T-helper 2 cell treated with Interferon-gamma antibody and Interleukin-4, amounts not matched to agents 5 μg/mL and 100 μg/mL, for 36 hours (primary cell): ENCODE results near the gene EFL1.
A peak's percentile ranks its signal among the peaks of the same experiment; 100 is the strongest.
"Not testable (repeated sequence)": the region's sequence is repeated elsewhere in the genome, so short reads cannot be mapped to it uniquely, and the experiment has no call there.

Experiments
- DNase-seq: peaks from one replicate; pipeline ENCODE4 v3.0.0; 2021; ENCODE audit warnings: low spot score
- H3K27ac Mint-ChIP-seq: one replicate; pipeline ENCODE4 v1.8.0; 2021; ENCODE audit warnings: mild to moderate bottlenecking, mixed read lengths
- H3K27me3 Mint-ChIP-seq: one replicate; pipeline ENCODE4 v1.8.0; 2021; ENCODE audit warnings: low read depth, mixed read lengths
- H3K36me3 Mint-ChIP-seq: one replicate; pipeline ENCODE4 v1.8.0; 2021; ENCODE audit warnings: low read depth, mixed read lengths
- H3K4me1 Mint-ChIP-seq: one replicate; pipeline ENCODE4 v1.8.0; 2021; ENCODE audit warnings: low read depth, mixed read lengths
- H3K4me3 Mint-ChIP-seq: one replicate; pipeline ENCODE4 v1.8.0; 2022; ENCODE audit warnings: mild to moderate bottlenecking, moderate library complexity, mixed read lengths
- H3K9me3 Mint-ChIP-seq: one replicate; pipeline ENCODE4 v1.8.0; 2021; ENCODE audit warnings: mixed read lengths

EFL1 gene

GRCh38 chr15:82261566-82262421 lies 740 bp downstream of the EFL1 start:
- H3K9me3 Mint-ChIP-seq, H3K27me3 Mint-ChIP-seq: not testable (repeated sequence)
- Mint-ChIP-seq H3K36me3 (peaks cover 14% of the 10 kb centered on the region), H3K4me1 (peaks cover 20% of the 10 kb centered on the region), H3K27ac (peak overlapping the region; percentile 89), H3K4me3 (peak overlapping the region; percentile 92)
- DNase-seq = peak; percentile 59

- H3K27ac Mint-ChIP-seq, H3K27me3 Mint-ChIP-seq, H3K4me1 Mint-ChIP-seq, H3K4me3 Mint-ChIP-seq, H3K9me3 Mint-ChIP-seq, DNase-seq: not testable (repeated sequence)
- peaks cover 18% of the 10 kb centered on the region for H3K36me3 Mint-ChIP-seq
Observed at GRCh38 chr15:82248261-82248660, 14.3 kb downstream of the EFL1 start.

GRCh38 chr15:82245956-82246355 lies 16.6 kb downstream of the EFL1 start:
- DNase-seq, H3K4me3 Mint-ChIP-seq, H3K27me3 Mint-ChIP-seq, H3K9me3 Mint-ChIP-seq, H3K27ac Mint-ChIP-seq: not testable (repeated sequence)
- Mint-ChIP-seq H3K4me1 (peaks cover 13% of the 10 kb centered on the region), H3K36me3 (peaks cover 17% of the 10 kb centered on the region)

- H3K27me3 Mint-ChIP-seq, DNase-seq, H3K9me3 Mint-ChIP-seq, H3K4me3 Mint-ChIP-seq, H3K27ac Mint-ChIP-seq: not testable (repeated sequence)
- Mint-ChIP-seq H3K36me3 (peaks cover 29% of the 10 kb centered on the region), H3K4me1 (peaks cover 13% of the 10 kb centered on the region)
Observed at GRCh38 chr15:82243644-82244043, 18.9 kb downstream of the EFL1 start.

GRCh38 chr15:82241836-82242499 lies 20.6 kb downstream of the EFL1 start:
- not testable (repeated sequence) for DNase-seq, H3K9me3 Mint-ChIP-seq, H3K27ac Mint-ChIP-seq, H3K4me3 Mint-ChIP-seq, H3K27me3 Mint-ChIP-seq
- Mint-ChIP-seq H3K4me1 (peaks cover 13% of the 10 kb centered on the region), H3K36me3 (peaks cover 32% of the 10 kb centered on the region)

- DNase-seq = no peak
- Mint-ChIP-seq H3K36me3 (peaks cover 30% of the 10 kb centered on the region), H3K27me3 (no peaks in the 10 kb centered on the region), H3K4me1 (peaks cover 5% of the 10 kb centered on the region), H3K9me3 (no peaks in the 10 kb centered on the region), H3K27ac (no peak overlapping the region), H3K4me3 (no peak overlapping the region)
Observed at GRCh38 chr15:82239685-82240391, 22.7 kb downstream of the EFL1 start.

- H3K27ac Mint-ChIP-seq, DNase-seq, H3K9me3 Mint-ChIP-seq, H3K27me3 Mint-ChIP-seq, H3K4me1 Mint-ChIP-seq, H3K4me3 Mint-ChIP-seq: not testable (repeated sequence)
- H3K36me3 Mint-ChIP-seq = peaks cover 30% of the 10 kb centered on the region
Observed at GRCh38 chr15:82237944-82238534, 24.5 kb downstream of the EFL1 start.

- Mint-ChIP-seq H3K27me3 (no peaks in the 10 kb centered on the region), H3K4me3 (no peak overlapping the region), H3K36me3 (peaks cover 21% of the 10 kb centered on the region), H3K27ac (no peak overlapping the region), H3K9me3 (no peaks in the 10 kb centered on the region), H3K4me1 (peaks cover 5% of the 10 kb centered on the region)
- no peak for DNase-seq
Observed at GRCh38 chr15:82231842-82232241, 30.7 kb downstream of the EFL1 start.

GRCh38 chr15:82231233-82231632 lies 31.3 kb downstream of the EFL1 start:
- H3K9me3 Mint-ChIP-seq = no peaks in the 10 kb centered on the region
- DNase-seq = no peak
- H3K36me3 Mint-ChIP-seq = peaks cover 23% of the 10 kb centered on the region
- peaks cover 5% of the 10 kb centered on the region for H3K4me1 Mint-ChIP-seq
- no peaks in the 10 kb centered on the region for H3K27me3 Mint-ChIP-seq
- H3K4me3 Mint-ChIP-seq = no peak overlapping the region
- no peak overlapping the region for H3K27ac Mint-ChIP-seq

- Mint-ChIP-seq H3K9me3 (no peaks in the 10 kb centered on the region), H3K27me3 (no peaks in the 10 kb centered on the region), H3K36me3 (peaks cover 24% of the 10 kb centered on the region), H3K4me1 (peaks cover 5% of the 10 kb centered on the region), H3K4me3 (no peak overlapping the region), H3K27ac (no peak overlapping the region)
- no peak for DNase-seq
Observed at GRCh38 chr15:82228750-82229149, 33.8 kb downstream of the EFL1 start.

GRCh38 chr15:82221535-82221934 lies 41.0 kb downstream of the EFL1 start:
- not testable (repeated sequence) for H3K4me1 Mint-ChIP-seq, H3K4me3 Mint-ChIP-seq, H3K9me3 Mint-ChIP-seq, DNase-seq, H3K27me3 Mint-ChIP-seq, H3K27ac Mint-ChIP-seq
- H3K36me3 Mint-ChIP-seq = peaks cover 21% of the 10 kb centered on the region

- not testable (repeated sequence) for H3K9me3 Mint-ChIP-seq, H3K4me1 Mint-ChIP-seq, H3K4me3 Mint-ChIP-seq, DNase-seq, H3K27ac Mint-ChIP-seq, H3K27me3 Mint-ChIP-seq
- H3K36me3 Mint-ChIP-seq = peaks cover 26% of the 10 kb centered on the region
Observed at GRCh38 chr15:82216092-82216491, 46.4 kb downstream of the EFL1 start.

- H3K4me1 Mint-ChIP-seq, H3K4me3 Mint-ChIP-seq, H3K27me3 Mint-ChIP-seq, H3K9me3 Mint-ChIP-seq, DNase-seq, H3K27ac Mint-ChIP-seq: not testable (repeated sequence)
- peaks cover 16% of the 10 kb centered on the region for H3K36me3 Mint-ChIP-seq
Observed at GRCh38 chr15:82212201-82212600, 50.3 kb downstream of the EFL1 start.
